Calu3 (cell line): ENCODE measurements around the gene RAB22A. TPM values are rescaled to one million over a fixed set of nuclear protein-coding genes. Genes with fewer than 3 reads are reported as not detected.

Experiments used
- BruUV-seq: library from RNA; stranded (reverse); fragments of 400-500 nt; replicated peaks from 2 replicates; lab custom pipeline; 2021; lab: Mats Ljungman, UMichigan
- CTCF ChIA-PET: fragments of 300-600 bp; sonication (Branson Sonifier 250); formaldehyde crosslinking; loops from one replicate; lab custom pipeline; 2022; ENCODE audit warnings: antibody characterized with exemption; lab: Charles Lee
- DNase-seq: peaks from one replicate; pipeline ENCODE4 v3.0.0; 2022
- H3K27ac Mint-ChIP-seq: one replicate; pipeline ENCODE4 v1.8.0; 2022; ENCODE audit warnings: mixed read lengths; ENCODE audit not compliant: unreplicated experiment
- H3K27me3 Mint-ChIP-seq: one replicate; pipeline ENCODE4 v1.8.0; 2022; ENCODE audit warnings: mixed read lengths; ENCODE audit not compliant: unreplicated experiment
- H3K36me3 Mint-ChIP-seq: one replicate; pipeline ENCODE4 v1.8.0; 2022; ENCODE audit warnings: mild to moderate bottlenecking, moderate library complexity, mixed read lengths; ENCODE audit not compliant: insufficient read depth, unreplicated experiment
- H3K4me1 Mint-ChIP-seq: one replicate; pipeline ENCODE4 v1.8.0; 2022; ENCODE audit warnings: mild to moderate bottlenecking, low read depth, mixed read lengths; ENCODE audit not compliant: unreplicated experiment
- H3K4me3 Mint-ChIP-seq: one replicate; pipeline ENCODE4 v1.8.0; 2022; ENCODE audit warnings: mild to moderate bottlenecking, low read depth, moderate library complexity, mixed read lengths; ENCODE audit not compliant: unreplicated experiment
- H3K9me3 Mint-ChIP-seq: one replicate; pipeline ENCODE4 v1.8.0; 2022; ENCODE audit warnings: low read depth, mixed read lengths; ENCODE audit not compliant: unreplicated experiment
- intact Hi-C: fragments of 100-400 bp; cut with micrococcal nuclease; formaldehyde crosslinking; loops from one replicate; pipeline ENCODE4 v1.10.0; 2022; ENCODE audit not compliant: unreplicated experiment
- total RNA-seq: library from RNA; stranded (reverse); gene quantifications from 2 replicates; pipeline ENCODE4 v1.2.3, GENCODE V29; 2022
- TF ChIP-seq, protein P1 (sequence below): fragments of 200-600 bp; IDR thresholded peaks from one replicate; pipeline ENCODE4 v1.8.0; 2022; ENCODE audit warnings: antibody characterized with exemption; ENCODE audit not compliant: unreplicated experiment

RAB22A gene
- total RNA-seq, 1 experiment from 2014 or later = 29.0 TPM

DNA sequence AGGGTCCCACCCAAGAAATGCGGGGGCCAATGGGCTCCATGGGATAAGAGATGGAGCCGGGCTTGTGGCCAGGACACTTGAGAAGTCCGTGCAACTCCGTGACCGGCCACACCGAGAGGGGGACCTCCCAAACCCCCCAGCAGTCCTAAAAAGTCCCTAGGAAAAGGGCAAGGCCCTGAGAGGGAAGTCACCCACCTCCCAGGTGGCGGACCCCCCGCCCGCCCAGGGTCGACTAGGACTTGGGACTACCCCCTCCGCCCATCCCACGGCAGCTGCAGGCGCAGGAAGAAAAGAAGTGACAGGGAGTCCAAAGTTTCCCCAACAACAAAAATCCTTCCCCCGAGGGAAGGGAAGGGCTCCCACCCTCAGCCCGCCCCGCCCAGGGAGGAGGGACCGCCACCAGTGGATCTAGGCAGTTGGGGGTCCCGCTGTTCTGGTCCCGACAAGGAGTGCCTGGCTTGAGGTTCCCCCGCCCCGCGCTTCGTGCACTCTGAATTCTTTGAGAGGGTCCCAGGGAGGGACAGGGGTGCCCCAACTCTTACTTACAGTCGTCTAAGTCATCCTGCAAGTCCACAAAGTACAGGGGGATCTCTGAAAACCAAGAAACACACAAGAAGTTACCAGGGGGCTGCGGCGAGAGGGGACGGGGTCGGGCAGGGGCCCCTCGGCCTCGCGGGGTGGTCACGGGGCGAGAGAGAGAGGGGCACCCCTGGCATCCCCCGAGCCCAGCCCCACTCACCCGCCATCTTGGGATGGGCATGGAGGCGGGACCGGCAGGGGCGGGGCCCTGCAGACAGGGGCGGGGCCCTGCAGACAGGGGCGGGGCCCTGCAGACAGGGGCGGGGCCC is 611 bp upstream of the RAB22A start:
- H3K36me3 Mint-ChIP-seq = peaks cover 55% of the 10 kb centered on the region
- intact Hi-C loops = no loop called here
- H3K27ac Mint-ChIP-seq = peak overlapping the region; percentile 76
- H3K4me3 Mint-ChIP-seq = peak overlapping the region; percentile 91
- DNase-seq = peak; percentile 39
- CTCF ChIA-PET = interaction anchor here (0.7 kb wide), 1 partner anchor 364 kb away, joined by 3 read pairs; no protein-coding TSS in a partner anchor
- TF ChIP-seq, protein P1, sequence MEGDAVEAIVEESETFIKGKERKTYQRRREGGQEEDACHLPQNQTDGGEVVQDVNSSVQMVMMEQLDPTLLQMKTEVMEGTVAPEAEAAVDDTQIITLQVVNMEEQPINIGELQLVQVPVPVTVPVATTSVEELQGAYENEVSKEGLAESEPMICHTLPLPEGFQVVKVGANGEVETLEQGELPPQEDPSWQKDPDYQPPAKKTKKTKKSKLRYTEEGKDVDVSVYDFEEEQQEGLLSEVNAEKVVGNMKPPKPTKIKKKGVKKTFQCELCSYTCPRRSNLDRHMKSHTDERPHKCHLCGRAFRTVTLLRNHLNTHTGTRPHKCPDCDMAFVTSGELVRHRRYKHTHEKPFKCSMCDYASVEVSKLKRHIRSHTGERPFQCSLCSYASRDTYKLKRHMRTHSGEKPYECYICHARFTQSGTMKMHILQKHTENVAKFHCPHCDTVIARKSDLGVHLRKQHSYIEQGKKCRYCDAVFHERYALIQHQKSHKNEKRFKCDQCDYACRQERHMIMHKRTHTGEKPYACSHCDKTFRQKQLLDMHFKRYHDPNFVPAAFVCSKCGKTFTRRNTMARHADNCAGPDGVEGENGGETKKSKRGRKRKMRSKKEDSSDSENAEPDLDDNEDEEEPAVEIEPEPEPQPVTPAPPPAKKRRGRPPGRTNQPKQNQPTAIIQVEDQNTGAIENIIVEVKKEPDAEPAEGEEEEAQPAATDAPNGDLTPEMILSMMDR = no peak
- no TSS peak for BruUV-seq
- no peaks in the 10 kb centered on the region for H3K9me3 Mint-ChIP-seq
- H3K4me1 Mint-ChIP-seq = peaks cover 21% of the 10 kb centered on the region
- H3K27me3 Mint-ChIP-seq = no peaks in the 10 kb centered on the region

DNA sequence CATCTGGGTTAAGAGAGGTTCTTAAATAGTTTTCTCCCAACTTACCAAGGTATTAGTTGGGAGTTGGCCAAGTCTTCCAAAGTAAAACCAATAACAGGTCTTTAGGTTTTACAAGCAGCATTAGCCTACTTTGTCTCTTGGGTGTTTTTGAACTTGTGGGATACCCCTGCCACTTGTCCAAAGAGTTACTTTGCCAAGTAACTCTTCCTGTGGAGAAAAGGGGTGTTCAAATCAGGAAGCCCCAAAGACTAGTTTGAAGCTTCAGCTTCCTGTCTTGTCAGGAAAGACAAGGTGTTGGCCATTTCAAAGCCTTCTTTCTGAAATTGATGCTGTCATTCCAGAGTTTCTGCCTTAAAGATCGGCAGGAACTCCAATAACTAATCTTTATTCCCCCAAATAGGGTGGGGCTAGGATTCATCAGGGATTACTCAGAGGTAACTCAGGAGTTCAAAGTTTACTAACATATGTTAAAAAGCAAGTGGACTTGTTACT is 822 bp downstream of the RAB22A start:
- peaks cover 58% of the 10 kb centered on the region for H3K36me3 Mint-ChIP-seq

DNA sequence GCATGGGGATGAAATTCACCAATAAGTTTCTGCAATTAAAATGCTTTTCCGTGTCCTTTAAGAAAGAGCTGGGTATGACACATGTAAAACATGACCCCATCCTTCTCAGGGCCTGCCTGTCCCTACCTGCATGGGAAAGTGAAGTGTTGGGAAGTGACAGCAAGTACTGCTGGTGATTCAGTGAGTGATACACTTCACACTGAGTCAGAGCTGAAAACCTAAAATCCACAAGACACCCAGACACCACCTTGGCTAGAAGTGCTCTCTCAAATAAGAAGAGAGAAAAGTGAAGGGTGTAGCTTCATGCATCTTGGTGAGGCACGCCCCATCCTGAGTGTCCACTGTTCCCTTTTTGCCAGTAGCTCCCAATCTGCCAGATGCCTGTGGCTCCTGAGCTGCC is 3.3 kb downstream of the RAB22A start:
- Mint-ChIP-seq H3K9me3 (no peaks in the 10 kb centered on the region), H3K27me3 (no peaks in the 10 kb centered on the region), H3K27ac (peak overlapping the region; percentile 13), H3K4me3 (no peak overlapping the region), H3K36me3 (peaks cover 51% of the 10 kb centered on the region), H3K4me1 (peaks cover 22% of the 10 kb centered on the region)
- DNase-seq = no peak
- CTCF ChIA-PET = interaction anchor here (0.7 kb wide), 1 partner anchor 123 kb away, joined by 8 read pairs; no protein-coding TSS in a partner anchor
- BruUV-seq = no TSS peak
- intact Hi-C loops = no loop called here
- TF ChIP-seq, protein P1 = no peak

More for the DNA sequence above, 822 bp downstream of the RAB22A start:
- peak overlapping the region; percentile 91 for H3K4me3 Mint-ChIP-seq
- BruUV-seq = TSS peak; percentile 51
- TF ChIP-seq, protein P1 = no peak
- H3K27ac Mint-ChIP-seq = peak overlapping the region; percentile 90
- no peaks in the 10 kb centered on the region for H3K27me3 Mint-ChIP-seq
- no peaks in the 10 kb centered on the region for H3K9me3 Mint-ChIP-seq
- CTCF ChIA-PET = interaction anchor here (0.8 to 1.2 kb wide), 2 partner anchors 24 to 79 kb away, joined by 3 to 5 read pairs; partner anchors contain the start of gene VAPB
- H3K4me1 Mint-ChIP-seq = peaks cover 24% of the 10 kb centered on the region
- intact Hi-C loops = no loop called here
- no peak for DNase-seq

DNA sequence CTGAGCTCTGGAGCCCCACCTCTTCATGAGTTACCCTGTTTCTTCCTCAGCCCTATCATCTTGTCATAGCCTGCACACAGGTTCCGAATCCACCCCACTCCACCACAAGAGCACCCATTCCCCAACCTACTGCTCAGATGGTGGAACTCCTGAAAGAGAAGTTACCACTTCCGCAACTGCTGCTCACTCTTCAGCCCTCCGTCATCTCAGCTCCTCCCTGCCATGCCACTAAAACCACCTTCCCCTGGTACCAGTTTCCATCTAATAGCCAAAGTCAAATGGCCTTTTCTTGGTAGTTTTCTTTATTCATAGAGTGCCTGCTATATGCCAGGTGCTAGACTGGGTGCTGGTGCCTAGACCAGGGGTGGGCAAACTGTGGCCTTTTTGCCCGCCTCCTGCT is 3.9 kb downstream of the RAB22A start:
- intact Hi-C loops = no loop called here
- Mint-ChIP-seq H3K36me3 (peaks cover 51% of the 10 kb centered on the region), H3K27ac (peak overlapping the region; percentile 13), H3K4me3 (no peak overlapping the region), H3K4me1 (peaks cover 22% of the 10 kb centered on the region), H3K27me3 (no peaks in the 10 kb centered on the region), H3K9me3 (no peaks in the 10 kb centered on the region)
- CTCF ChIA-PET = no interaction called here
- BruUV-seq = no TSS peak
- TF ChIP-seq, protein P1 = no peak
- no peak for DNase-seq
